GM12892 (cell line): Measurements from ENCODE around the gene PTPN1. TPM values are rescaled to one million over a fixed set of nuclear protein-coding genes. Genes with fewer than 3 reads are reported as not detected.

Experiments used
- DNase-seq: peaks from one replicate; pipeline ENCODE4 v3.0.0; 2011; ENCODE audit not compliant: insufficient read length
- FAIRE-seq: peaks from 2 replicates; lab custom pipeline; 2011; peaks lifted over from hg19 to GRCh38; lab: Jason Lieb, UNC
- POLR2A ChIP-seq: IDR thresholded peaks from 2 replicates; pipeline ENCODE4 v1.6.1; 2011; ENCODE audit warnings: low read depth, low read length, control low read depth
- POLR2AphosphoS5 ChIP-seq: IDR thresholded peaks from 2 replicates; pipeline ENCODE4 v1.6.1; 2011; ENCODE audit warnings: low read depth, low read length, control low read depth
- TAF1 ChIP-seq: IDR thresholded peaks from 2 replicates; pipeline ENCODE4 v1.6.1; 2011; ENCODE audit warnings: low read depth, mild to moderate bottlenecking, control low read depth, low read length, borderline replicate concordance
- polyA plus RNA-seq: library from polyadenylated mRNA; unstranded; fragments of >200 nt; gene quantifications from one replicate; pipeline ENCODE4 v1.2.1, GENCODE V29; 2012; ENCODE audit warnings: missing spikeins, inconsistent platforms; ENCODE audit not compliant: missing spikeins

PTPN1 gene
- 36.9 TPM for polyA plus RNA-seq

DNA sequence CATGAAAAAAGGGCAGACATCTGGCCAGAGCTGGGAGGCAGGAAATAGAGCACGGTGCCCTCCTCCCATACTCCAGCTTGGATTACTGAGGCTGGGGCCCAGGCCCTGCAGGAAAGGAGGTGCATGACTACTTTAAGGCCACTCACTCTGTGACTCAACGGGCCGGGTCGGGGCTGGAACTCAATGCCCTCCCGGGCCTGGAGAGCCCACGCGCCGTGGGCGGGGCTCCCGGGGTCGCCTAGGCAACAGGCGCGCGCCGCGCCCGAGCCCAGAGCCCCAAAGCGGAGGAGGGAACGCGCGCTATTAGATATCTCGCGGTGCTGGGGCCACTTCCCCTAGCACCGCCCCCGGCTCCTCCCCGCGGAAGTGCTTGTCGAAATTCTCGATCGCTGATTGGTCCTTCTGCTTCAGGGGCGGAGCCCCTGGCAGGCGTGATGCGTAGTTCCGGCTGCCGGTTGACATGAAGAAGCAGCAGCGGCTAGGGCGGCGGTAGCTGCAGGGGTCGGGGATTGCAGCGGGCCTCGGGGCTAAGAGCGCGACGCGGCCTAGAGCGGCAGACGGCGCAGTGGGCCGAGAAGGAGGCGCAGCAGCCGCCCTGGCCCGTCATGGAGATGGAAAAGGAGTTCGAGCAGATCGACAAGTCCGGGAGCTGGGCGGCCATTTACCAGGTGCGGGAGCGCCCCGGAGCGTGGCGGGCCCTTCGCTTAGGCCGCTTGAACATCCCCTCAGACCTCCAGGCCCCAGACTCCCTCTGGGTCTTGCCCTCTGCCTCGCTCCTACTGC lies at the start of gene PTPN1:
Gene PTPN1 (plus strand): TSS at position 461 of the 783 bp plus-strand sequence. CDS start 145 bp downstream, at position 606.
- FAIRE-seq, result peak; percentile 98
- peak; percentile 89 for DNase-seq
- TF ChIP-seq POLR2AphosphoS5 (peak; percentile 97), TAF1 (peak; percentile 97), POLR2A (peak; percentile 98)

DNA sequence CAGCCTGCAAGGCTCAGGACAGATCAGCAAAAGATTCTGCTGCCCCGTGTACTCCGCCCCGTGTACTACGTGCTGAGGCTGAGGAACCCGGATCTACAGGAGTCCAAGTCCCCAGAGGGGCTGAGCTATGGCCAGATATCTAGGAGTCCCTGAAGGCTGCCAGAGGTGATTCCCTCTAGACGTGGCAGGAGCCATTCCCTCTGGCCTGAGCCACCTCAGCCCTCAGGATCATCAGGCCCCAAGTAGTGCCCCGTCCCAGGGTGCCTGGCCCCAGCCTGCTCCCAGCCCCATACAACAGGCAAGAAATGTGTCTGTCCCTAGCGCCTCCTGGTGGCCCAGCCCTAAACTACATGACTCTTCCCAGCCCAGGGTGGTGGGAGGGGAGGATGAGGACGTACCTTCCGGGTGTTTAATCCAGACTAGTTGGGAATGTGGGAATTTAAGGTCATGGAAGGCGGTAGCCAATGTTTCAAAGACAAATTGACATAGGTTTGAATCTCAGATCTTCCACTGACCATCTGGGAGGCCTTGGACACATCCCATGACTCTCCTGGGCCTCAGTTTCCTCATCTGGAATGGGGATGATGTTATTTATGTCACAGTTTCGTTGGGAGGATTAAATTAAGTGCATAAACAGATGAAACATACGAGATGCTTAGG lies 49.4 kb upstream of the PTPN1 start:
- FAIRE-seq (peak; percentile 65), DNase-seq (peak; percentile 59)
- TF ChIP-seq TAF1 (no peak), POLR2A (no peak), POLR2AphosphoS5 (no peak)

DNA sequence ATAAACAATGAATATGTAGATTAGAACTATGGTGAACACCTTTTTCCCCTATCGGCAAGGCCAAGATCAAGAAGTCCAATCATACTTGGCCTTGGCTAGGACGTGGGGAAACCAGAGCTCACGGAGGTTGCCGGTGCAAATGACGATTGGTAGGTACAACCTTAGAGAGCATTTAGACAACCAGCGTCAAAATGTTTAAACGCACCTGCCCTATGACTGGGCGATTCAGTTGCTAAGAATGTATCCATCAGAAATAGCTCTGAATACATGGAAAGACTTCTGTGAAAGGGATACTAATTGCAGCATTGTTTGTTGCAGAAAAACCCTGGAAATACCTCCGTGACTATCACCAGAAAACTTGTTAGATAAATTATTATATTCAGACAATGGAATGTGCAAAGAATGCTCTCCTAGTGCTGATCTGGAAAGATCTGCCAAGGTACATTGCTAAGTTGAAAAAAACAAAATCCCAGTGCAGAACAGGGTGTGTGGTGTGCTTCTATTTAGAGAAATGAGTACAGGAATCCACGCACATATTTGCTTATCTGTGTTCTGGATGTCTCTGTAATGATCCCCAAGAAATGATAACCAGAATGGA lies 48.0 kb upstream of the PTPN1 start:
- FAIRE-seq (no peak), DNase-seq (no peak)
- TF ChIP-seq TAF1 (no peak), POLR2AphosphoS5 (no peak), POLR2A (no peak)

DNA sequence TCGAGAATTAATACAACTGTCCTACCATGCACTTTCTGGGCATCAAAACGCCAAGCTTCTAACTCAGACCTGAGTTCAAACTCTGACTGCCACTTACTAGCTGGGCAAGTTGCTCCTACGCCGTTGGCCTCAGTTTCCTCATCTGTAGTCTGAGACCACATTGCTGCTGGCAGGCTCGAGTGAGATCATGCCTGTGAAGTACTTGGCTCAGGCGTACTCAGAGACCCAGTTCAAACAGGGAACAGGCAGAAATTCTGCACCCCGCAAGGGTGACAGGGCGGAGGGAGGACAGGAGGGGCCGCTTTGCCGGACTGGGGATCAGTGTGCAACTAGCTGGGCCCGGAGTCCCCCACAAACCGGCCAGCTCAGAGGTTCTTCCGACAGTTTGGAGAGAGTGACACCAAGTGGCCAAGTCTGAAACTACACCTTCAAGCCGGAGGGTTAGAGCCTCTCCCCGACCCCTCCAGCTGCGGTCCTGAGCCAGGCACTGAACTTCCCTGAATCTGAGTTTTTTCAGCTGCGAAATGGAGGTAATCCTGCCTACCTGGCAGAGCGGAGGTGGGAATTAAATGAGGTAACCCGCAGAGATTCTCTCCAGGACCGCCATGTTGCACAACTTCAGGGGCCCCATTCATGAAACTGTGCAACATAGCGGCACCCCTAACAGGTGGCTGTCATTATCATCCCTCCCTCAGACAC lies 46.0 kb upstream of the PTPN1 start:
- DNase-seq, result peak; percentile 41
- no peak for TF ChIP-seq POLR2A
- TF ChIP-seq TAF1, result no peak
- TF ChIP-seq POLR2AphosphoS5, result no peak
- FAIRE-seq, result peak; percentile 74

DNA sequence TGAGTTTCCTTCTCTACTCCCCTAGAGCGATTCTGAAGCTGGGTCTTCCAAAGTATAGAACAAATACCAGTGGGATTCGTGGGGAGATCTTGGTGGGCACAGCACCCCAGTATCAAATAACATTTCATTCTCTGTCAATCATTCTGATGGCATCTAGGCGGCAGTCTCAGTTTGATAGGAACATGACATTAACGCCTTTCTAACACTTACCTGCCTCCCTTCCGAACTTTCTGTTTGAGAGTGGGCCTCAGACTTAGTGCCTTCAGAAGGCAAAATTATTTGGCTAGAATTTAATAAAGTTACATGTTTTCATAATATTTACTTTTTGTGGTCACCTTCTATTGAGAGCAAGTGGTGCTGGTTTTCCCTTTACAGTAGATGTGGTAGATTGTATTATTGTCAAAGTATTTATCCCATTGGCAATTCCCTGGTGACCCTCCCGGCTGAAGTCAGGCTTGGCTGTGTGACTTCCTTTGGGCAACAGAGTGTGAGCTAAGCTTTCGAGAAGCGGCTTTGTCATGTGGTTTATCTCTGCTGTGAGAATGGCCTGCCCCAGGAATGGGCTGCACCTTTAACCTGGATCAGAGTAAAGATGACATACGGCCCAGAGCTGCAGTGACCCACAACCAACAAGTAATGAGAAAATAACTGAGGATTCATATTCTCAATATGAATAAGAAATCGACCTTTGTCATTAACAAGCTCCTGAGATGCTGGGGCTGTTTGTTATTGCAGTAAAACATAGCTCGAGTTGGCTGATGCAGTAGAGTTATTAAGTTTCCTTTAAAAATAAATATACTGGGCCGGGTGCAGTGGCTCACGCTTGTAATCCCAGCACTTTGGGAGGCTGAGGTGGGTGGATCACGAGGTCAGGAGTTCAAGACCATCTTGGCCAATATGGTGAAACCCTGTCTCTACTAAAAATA lies 45.2 kb upstream of the PTPN1 start:
- DNase-seq (no peak), FAIRE-seq (no peak)
- no peak for TF ChIP-seq POLR2A

DNA sequence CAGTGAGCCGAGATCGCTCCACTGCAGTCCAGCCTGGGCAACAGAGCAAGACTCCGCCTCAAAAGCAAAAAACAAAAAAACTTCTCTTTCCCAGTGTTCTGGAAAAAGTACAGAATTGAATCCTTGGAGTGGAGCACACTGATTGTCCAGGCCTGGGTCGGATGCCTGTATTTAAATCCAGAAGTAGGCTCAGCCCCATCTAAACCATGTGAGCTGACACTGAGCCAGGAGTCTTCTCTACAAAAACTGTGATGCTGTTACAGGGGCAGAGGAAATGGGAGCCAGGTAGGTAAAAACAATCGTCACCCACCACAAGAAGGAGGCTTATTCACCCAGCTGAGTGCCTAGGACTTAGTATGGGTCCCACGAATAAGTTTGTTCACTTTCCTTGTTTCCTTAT lies 43.0 kb upstream of the PTPN1 start:
- TF ChIP-seq POLR2A (no peak), TAF1 (no peak), POLR2AphosphoS5 (no peak)
- DNase-seq (no peak), FAIRE-seq (no peak)

DNA sequence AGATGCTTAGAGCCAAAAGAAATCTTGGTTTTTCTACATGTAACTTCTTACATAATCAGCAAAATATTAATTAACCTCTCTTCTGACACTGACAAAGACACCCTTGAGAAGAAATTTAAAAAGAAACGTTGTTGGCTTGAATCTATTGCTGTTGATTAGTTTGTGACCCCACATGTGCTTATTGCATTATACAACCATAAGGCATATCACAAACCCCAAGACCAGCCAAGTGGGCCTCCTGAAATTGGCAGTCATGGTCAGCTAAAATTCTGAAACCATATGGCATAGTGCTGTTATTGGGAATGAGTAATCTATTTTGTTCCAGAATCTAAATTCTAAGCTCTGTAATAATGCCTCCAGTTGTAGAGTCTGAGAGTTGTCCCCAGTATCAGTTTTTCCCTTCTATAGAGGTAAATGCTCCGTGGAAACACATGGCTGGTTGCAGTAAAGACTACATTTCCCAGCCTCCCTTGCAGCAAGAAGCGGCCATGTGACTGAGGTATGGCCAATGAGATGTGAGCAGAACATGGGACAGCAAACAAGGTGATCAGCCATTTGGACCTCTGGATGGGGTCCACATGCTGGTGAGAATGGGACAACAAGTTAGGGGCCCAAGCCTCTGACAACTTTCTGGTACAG lies 42.3 kb upstream of the PTPN1 start:
- no peak for DNase-seq
- TF ChIP-seq POLR2A (no peak), POLR2AphosphoS5 (no peak), TAF1 (no peak)
- no peak for FAIRE-seq

DNA sequence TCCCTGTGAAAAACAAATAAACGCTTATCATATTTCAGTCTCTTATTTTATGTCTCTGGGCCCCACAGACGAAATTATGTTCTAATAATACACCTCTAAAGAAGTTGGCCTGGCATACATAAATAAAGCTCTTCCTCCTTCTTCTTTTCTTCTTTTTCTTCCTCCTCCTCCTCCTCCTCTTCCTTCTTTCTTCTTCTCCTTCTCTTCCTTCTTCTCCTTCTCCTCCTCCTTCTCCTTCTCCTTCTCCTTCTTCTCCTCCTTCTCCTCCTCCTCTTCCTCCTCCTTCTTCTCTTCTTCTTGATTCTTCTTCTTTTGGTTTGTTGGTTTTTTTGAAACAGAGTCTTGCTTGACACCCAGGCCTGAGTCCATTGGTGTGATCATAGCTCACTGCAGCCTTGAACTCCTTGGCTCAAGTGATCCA lies 41.8 kb upstream of the PTPN1 start:
- DNase-seq, result no peak
- TF ChIP-seq TAF1 (no peak), POLR2AphosphoS5 (no peak), POLR2A (no peak)
- no peak for FAIRE-seq

DNA sequence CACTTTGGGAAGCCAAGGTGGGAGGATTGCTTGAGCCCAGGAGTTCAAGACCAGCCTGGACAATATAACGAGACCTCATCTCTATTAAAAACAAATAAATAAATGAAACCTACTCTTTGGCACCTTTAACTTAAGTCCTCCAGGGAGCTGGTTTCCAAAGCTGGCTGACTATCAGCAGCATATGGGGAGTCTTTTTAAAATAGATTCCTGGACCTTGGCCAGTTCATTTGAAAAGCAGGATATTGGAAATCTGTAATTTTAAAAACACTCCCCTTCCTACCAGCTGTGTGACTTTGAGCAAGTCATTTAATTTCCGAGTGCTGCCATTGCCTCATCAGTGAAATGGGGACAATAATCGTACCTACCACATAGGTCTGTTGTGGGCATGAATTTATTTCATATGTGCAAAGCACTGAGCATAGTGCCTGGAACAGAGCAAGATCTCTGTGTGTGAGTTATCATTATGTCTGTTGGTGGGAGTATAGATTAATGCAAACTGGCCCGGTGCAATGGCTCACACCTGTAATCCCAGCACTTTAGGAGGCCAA lies 40.9 kb upstream of the PTPN1 start:
- no peak for FAIRE-seq
- DNase-seq, result no peak
- TF ChIP-seq TAF1, result no peak
- no peak for TF ChIP-seq POLR2A
- no peak for TF ChIP-seq POLR2AphosphoS5

DNA sequence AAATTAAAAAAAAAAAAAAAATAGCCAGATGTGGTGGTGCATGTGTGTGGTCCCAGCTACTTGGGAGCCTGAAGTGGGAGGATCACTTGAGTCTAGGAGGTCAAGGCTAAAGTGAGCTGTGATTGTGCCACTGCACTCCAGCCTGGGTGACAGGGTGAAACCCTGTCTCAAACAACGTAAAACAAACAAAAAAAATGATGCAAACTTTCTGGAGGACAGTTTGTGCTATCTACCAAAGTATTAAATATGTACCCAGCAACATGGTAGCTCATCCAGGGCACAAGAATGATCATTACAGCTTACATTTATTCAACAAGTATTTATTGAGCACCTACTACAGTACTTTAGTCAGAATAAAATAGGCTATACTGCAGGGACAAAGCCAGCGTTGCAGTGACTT lies 40.4 kb upstream of the PTPN1 start:
- no peak for DNase-seq
- no peak for FAIRE-seq
- TF ChIP-seq POLR2AphosphoS5 (no peak), POLR2A (no peak), TAF1 (no peak)
